ENCODE results near the gene FLOT1. TPM values are rescaled to one million over a fixed set of nuclear protein-coding genes. Genes with fewer than 3 reads are reported as not detected.

Gene FLOT1
- total and polyA plus RNA-seq, 2 donors from 2014 or later, result 227 to 317 TPM

GRCh38 chr6:30781743-30782424, 39.4 kb upstream of the FLOT1 start:
- intact Hi-C loops (cut with DNase I), result no loop called here
- Histone ChIP-seq H3K9ac (ENCODE audit: low read length in 3 of 3) (peak overlapping the region in 1 of 3 donors; percentile 21), H3K9me3 (ENCODE audit: control insufficient read depth in 2 of 3, insufficient read depth in 1 of 3, low read length in 3 of 3) (no peaks in the 10 kb centered on the region), H3K4me1 (ENCODE audit: control insufficient read depth in 2 of 3, insufficient read depth in 2 of 3, low read depth in 1 of 3, low read length in 3 of 3) (peaks cover 5 to 25% (median 22%) of the 10 kb centered on the region in 3 donors), H3K27me3 (ENCODE audit: control insufficient read depth, insufficient read depth, low read length) (no peaks in the 10 kb centered on the region), H3K27ac (ENCODE audit: low read depth in 2 of 2, low read length in 2 of 2) (peak overlapping the region; percentile 84 to 87), H3K36me3 (ENCODE audit: control insufficient read depth in 2 of 3, insufficient read depth in 3 of 3, low read length in 3 of 3) (no peaks in the 10 kb centered on the region), H3K4me3 (ENCODE audit: low read length in 3 of 3) (peak overlapping the region in 2 of 3 donors; percentile 42 to 52)
- peak; percentile 71 to 97 (median 81) for DNase-seq
- peak; percentile 42 for FAIRE-seq
- no peak for TF ChIP-seq CTCF (IDR thresholded peaks at IDR 0.05; ENCODE audit: borderline replicate concordance, extremely low read depth, insufficient read depth)

- H3K9me3 ChIP-seq (ENCODE audit: control insufficient read depth in 2 of 3, insufficient read depth in 1 of 3, low read length in 3 of 3), result no peaks in the 10 kb centered on the region
- intact Hi-C loops (cut with DNase I), result no loop called here
- peak overlapping the region; percentile 84 to 87 for H3K27ac ChIP-seq (ENCODE audit: low read depth in 2 of 2, low read length in 2 of 2)
- DNase-seq, result no peak
- peak overlapping the region in 2 of 3 donors; percentile 42 to 52 for H3K4me3 ChIP-seq (ENCODE audit: low read length in 3 of 3)
- no peak for TF ChIP-seq CTCF (IDR thresholded peaks at IDR 0.05; ENCODE audit: borderline replicate concordance, extremely low read depth, insufficient read depth)
- H3K27me3 ChIP-seq (ENCODE audit: control insufficient read depth, insufficient read depth, low read length), result no peaks in the 10 kb centered on the region
- H3K9ac ChIP-seq (ENCODE audit: low read length in 3 of 3), result peak overlapping the region in 2 of 3 donors; percentile 21 to 51
- no peaks in the 10 kb centered on the region for H3K36me3 ChIP-seq (ENCODE audit: control insufficient read depth in 2 of 3, insufficient read depth in 3 of 3, low read length in 3 of 3)
- peaks cover 5 to 25% (median 22%) of the 10 kb centered on the region in 3 donors for H3K4me1 ChIP-seq (ENCODE audit: control insufficient read depth in 2 of 3, insufficient read depth in 2 of 3, low read depth in 1 of 3, low read length in 3 of 3)
- FAIRE-seq, result no peak
These were observed 38.9 kb upstream of the FLOT1 start for GRCh38 chr6:30781395-30781742.

GRCh38 chr6:30780642-30780920, 38.1 kb upstream of the FLOT1 start:
- H3K27me3 ChIP-seq (ENCODE audit: control insufficient read depth, insufficient read depth, low read length), result no peaks in the 10 kb centered on the region
- DNase-seq, result no peak
- peaks cover 5 to 25% (median 22%) of the 10 kb centered on the region in 3 donors for H3K4me1 ChIP-seq (ENCODE audit: control insufficient read depth in 2 of 3, insufficient read depth in 2 of 3, low read depth in 1 of 3, low read length in 3 of 3)
- TF ChIP-seq CTCF (IDR thresholded peaks at IDR 0.05; ENCODE audit: borderline replicate concordance, extremely low read depth, insufficient read depth), result no peak
- FAIRE-seq, result no peak
- no peaks in the 10 kb centered on the region for H3K36me3 ChIP-seq (ENCODE audit: control insufficient read depth in 2 of 3, insufficient read depth in 3 of 3, low read length in 3 of 3)
- no peak overlapping the region for H3K4me3 ChIP-seq (ENCODE audit: low read length in 3 of 3)
- H3K9ac ChIP-seq (ENCODE audit: low read length in 3 of 3), result no peak overlapping the region
- intact Hi-C loops (cut with DNase I), result no loop called here
- no peaks in the 10 kb centered on the region for H3K9me3 ChIP-seq (ENCODE audit: control insufficient read depth in 2 of 3, insufficient read depth in 1 of 3, low read length in 3 of 3)
- peak overlapping the region; percentile 84 to 87 for H3K27ac ChIP-seq (ENCODE audit: low read depth in 2 of 2, low read length in 2 of 2)

All from kidney (tissue), 14 donors.